GM23338 (cell line): ENCODE results near the gene FANK1.

Experiments
- EZH2 ChIP-seq: fragments of 200-600 bp; sonication (generic); IDR thresholded peaks from one replicate; pipeline ENCODE4 v1.8.0; 2017; ENCODE audit warnings: antibody characterized with exemption, mild to moderate bottlenecking, low read depth; ENCODE audit not compliant: unreplicated experiment
- EZH2phosphoT487 ChIP-seq: fragments of 200-600 bp; sonication (generic); IDR thresholded peaks from one replicate; pipeline ENCODE4 v1.8.1; 2018; ENCODE audit warnings: antibody characterized with exemption; ENCODE audit not compliant: unreplicated experiment
- JUNB ChIP-seq: IDR thresholded peaks from one replicate; pipeline ENCODE4 v1.6.1; 2016; ENCODE audit warnings: antibody characterized with exemption; ENCODE audit not compliant: unreplicated experiment
- POLR2AphosphoS5 ChIP-seq: IDR thresholded peaks from 2 replicates; pipeline ENCODE4 v1.6.1; 2016; ENCODE audit warnings: antibody characterized with exemption, low read depth
- TF ChIP-seq, protein P1 (sequence below), 2 experiments: fragments of 200-600 bp in 1 of 2; sonication (generic) in 1 of 2; conservative IDR thresholded peaks; 2 replicates each; pipeline versions ENCODE4 v1.5.1 to v1.6.1; 2016 to 2017; ENCODE audit warnings: antibody characterized with exemption in 2 of 2, low read depth in 2 of 2, mild to moderate bottlenecking in 2 of 2, moderate library complexity in 1 of 2
- TF ChIP-seq, protein P2 (sequence below): IDR thresholded peaks from one replicate; pipeline ENCODE4 v1.6.1; 2018; ENCODE audit warnings: antibody characterized with exemption; ENCODE audit not compliant: unreplicated experiment
- TF ChIP-seq, protein P3 (sequence below): IDR thresholded peaks from 2 replicates; pipeline ENCODE4 v1.6.1; 2016; ENCODE audit warnings: antibody characterized with exemption

DNA sequence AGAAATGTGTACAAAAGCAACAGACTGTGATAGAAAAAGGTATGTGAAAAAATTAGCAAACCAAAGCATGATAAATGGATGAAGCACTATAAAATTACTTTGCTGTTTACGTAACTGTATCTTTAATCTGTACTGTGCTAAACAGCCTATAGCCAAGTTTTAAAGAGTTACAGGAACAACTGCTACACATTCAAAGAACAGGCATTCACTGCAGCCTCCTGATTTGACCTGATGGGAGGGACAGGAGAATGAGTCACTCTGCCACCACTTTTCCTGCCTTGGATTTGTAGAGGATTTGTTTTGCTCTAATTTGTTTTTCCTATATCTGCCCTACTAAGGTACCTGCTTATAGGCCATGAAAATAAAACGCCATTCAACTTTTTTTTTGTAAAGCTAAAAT is 116.1 kb downstream of the FANK1 start:
- TF ChIP-seq POLR2AphosphoS5, result no peak
- TF ChIP-seq, protein P1, sequence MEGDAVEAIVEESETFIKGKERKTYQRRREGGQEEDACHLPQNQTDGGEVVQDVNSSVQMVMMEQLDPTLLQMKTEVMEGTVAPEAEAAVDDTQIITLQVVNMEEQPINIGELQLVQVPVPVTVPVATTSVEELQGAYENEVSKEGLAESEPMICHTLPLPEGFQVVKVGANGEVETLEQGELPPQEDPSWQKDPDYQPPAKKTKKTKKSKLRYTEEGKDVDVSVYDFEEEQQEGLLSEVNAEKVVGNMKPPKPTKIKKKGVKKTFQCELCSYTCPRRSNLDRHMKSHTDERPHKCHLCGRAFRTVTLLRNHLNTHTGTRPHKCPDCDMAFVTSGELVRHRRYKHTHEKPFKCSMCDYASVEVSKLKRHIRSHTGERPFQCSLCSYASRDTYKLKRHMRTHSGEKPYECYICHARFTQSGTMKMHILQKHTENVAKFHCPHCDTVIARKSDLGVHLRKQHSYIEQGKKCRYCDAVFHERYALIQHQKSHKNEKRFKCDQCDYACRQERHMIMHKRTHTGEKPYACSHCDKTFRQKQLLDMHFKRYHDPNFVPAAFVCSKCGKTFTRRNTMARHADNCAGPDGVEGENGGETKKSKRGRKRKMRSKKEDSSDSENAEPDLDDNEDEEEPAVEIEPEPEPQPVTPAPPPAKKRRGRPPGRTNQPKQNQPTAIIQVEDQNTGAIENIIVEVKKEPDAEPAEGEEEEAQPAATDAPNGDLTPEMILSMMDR (conservative IDR thresholded peaks at IDR 0.05; ENCODE audit: low read depth in 2 of 2), result no peak
- TF ChIP-seq, protein P2, sequence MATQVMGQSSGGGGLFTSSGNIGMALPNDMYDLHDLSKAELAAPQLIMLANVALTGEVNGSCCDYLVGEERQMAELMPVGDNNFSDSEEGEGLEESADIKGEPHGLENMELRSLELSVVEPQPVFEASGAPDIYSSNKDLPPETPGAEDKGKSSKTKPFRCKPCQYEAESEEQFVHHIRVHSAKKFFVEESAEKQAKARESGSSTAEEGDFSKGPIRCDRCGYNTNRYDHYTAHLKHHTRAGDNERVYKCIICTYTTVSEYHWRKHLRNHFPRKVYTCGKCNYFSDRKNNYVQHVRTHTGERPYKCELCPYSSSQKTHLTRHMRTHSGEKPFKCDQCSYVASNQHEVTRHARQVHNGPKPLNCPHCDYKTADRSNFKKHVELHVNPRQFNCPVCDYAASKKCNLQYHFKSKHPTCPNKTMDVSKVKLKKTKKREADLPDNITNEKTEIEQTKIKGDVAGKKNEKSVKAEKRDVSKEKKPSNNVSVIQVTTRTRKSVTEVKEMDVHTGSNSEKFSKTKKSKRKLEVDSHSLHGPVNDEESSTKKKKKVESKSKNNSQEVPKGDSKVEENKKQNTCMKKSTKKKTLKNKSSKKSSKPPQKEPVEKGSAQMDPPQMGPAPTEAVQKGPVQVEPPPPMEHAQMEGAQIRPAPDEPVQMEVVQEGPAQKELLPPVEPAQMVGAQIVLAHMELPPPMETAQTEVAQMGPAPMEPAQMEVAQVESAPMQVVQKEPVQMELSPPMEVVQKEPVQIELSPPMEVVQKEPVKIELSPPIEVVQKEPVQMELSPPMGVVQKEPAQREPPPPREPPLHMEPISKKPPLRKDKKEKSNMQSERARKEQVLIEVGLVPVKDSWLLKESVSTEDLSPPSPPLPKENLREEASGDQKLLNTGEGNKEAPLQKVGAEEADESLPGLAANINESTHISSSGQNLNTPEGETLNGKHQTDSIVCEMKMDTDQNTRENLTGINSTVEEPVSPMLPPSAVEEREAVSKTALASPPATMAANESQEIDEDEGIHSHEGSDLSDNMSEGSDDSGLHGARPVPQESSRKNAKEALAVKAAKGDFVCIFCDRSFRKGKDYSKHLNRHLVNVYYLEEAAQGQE, result no peak
- TF ChIP-seq, protein P3, sequence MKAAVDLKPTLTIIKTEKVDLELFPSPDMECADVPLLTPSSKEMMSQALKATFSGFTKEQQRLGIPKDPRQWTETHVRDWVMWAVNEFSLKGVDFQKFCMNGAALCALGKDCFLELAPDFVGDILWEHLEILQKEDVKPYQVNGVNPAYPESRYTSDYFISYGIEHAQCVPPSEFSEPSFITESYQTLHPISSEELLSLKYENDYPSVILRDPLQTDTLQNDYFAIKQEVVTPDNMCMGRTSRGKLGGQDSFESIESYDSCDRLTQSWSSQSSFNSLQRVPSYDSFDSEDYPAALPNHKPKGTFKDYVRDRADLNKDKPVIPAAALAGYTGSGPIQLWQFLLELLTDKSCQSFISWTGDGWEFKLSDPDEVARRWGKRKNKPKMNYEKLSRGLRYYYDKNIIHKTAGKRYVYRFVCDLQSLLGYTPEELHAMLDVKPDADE, result no peak
- TF ChIP-seq EZH2, result no peak
- TF ChIP-seq JUNB, result no peak
- no peak for TF ChIP-seq EZH2phosphoT487
